Pulmonary artery endothelial cell (primary cell): ENCODE measurements around the gene TIMMDC1. TPM values are rescaled to one million over a fixed set of nuclear protein-coding genes. Genes with fewer than 3 reads are reported as not detected.
"Not testable (repeated sequence)": the region's sequence is repeated elsewhere in the genome, so short reads cannot be mapped to it uniquely, and the experiment has no call there.

ENCODE experiments used
- DNase-seq: peaks from one replicate; pipeline ENCODE4 v3.0.0-alpha.2; 2011; ENCODE audit warnings: low read depth, low spot score
- total RNA-seq: library from RNA; depleted of rRNA; stranded (reverse); fragments of >200 nt; gene quantifications from 2 replicates; pipeline ENCODE4 v1.2.3, GENCODE V29; 2014

Gene TIMMDC1
- total RNA-seq, 1 donor from 2014 or later = 43.9 TPM

GRCh38 chr3:119555929-119556328 is 57.6 kb downstream of the TIMMDC1 start:
- no peak for DNase-seq

- no peak for DNase-seq
Observed at GRCh38 chr3:119557192-119557876, 59.0 kb downstream of the TIMMDC1 start.

GRCh38 chr3:119557877-119558269 is 59.5 kb downstream of the TIMMDC1 start:
- no peak for DNase-seq

GRCh38 chr3:119558626-119559317 is 60.4 kb downstream of the TIMMDC1 start:
- DNase-seq = no peak

- no peak for DNase-seq
Observed at GRCh38 chr3:119559441-119559963, 61.2 kb downstream of the TIMMDC1 start, which contains the start of gene CD80. CD80 (minus strand) TSS chr3:119559614; CDS start chr3:119557728, 1,886 bp downstream.

- DNase-seq = no peak
Observed at GRCh38 chr3:119560160-119560559, 61.8 kb downstream of the TIMMDC1 start.

GRCh38 chr3:119562307-119562961 is 64.1 kb downstream of the TIMMDC1 start:
- no peak for DNase-seq

- not testable (repeated sequence) for DNase-seq
Observed at GRCh38 chr3:119563334-119563733, 65.0 kb downstream of the TIMMDC1 start.

GRCh38 chr3:119569156-119569555 is 70.8 kb downstream of the TIMMDC1 start:
- DNase-seq = no peak

- DNase-seq = no peak
Observed at GRCh38 chr3:119570229-119570628, 71.9 kb downstream of the TIMMDC1 start.

GRCh38 chr3:119571230-119571629 is 72.9 kb downstream of the TIMMDC1 start:
- no peak for DNase-seq

GRCh38 chr3:119571688-119572087 is 73.3 kb downstream of the TIMMDC1 start:
- no peak for DNase-seq

Other genes starting within 250 kb of the TIMMDC1 start
- gene ARHGAP31, start 204.2 kb upstream of the TIMMDC1 start, total RNA-seq = 24.0 and 26.0 TPM in 2 replicates
- gene TMEM39A, start 34.9 kb upstream of the TIMMDC1 start, total RNA-seq = 28.2 and 50.7 TPM in 2 replicates
- gene POGLUT1, start 29.6 kb upstream of the TIMMDC1 start, total RNA-seq = 15.4 and 30.5 TPM in 2 replicates
- not detected in 2 replicates for gene CD80, start 61.1 kb downstream of the TIMMDC1 start, total RNA-seq
- 6.3 and 8.3 TPM in 2 replicates for gene ADPRH, start 80.9 kb downstream of the TIMMDC1 start, total RNA-seq
- 0.28 and 0.92 TPM in 2 replicates for gene PLA1A, start 99.3 kb downstream of the TIMMDC1 start, total RNA-seq
- gene POPDC2, start 162.0 kb downstream of the TIMMDC1 start, total RNA-seq = 0.07 and 0.11 TPM in 2 replicates
- 24.1 and 39.3 TPM in 2 replicates for gene COX17, start 178.9 kb downstream of the TIMMDC1 start, total RNA-seq
- 0.14 and 0.92 TPM in 2 replicates for gene CFAP91, start 204.5 kb downstream of the TIMMDC1 start, total RNA-seq